Measurements from ENCODE around the gene ARHGEF16. TPM values are rescaled to one million over a fixed set of nuclear protein-coding genes. Genes with fewer than 3 reads are reported as not detected.

The ARHGEF16 gene
- total RNA-seq, 1 experiment from 2014 or later, result 17.2 TPM

- TF ChIP-seq ZBTB43 (CRISPR knock-in tag; IDR thresholded peaks at IDR 0.05) (no peak), NR3C1 (CRISPR knock-in tag; conservative IDR thresholded peaks at IDR 0.05; ENCODE audit: low read depth) (no peak), HMGA2 (CRISPR knock-in tag; IDR thresholded peaks at IDR 0.05) (no peak), RORB (CRISPR knock-in tag; IDR thresholded peaks at IDR 0.05) (no peak), ZNF423 (CRISPR knock-in tag; IDR thresholded peaks at IDR 0.05) (no peak), ATF1 (CRISPR knock-in tag; IDR thresholded peaks at IDR 0.05) (no peak), ZNF281 (CRISPR knock-in tag; IDR thresholded peaks at IDR 0.05) (no peak), ZNF121 (CRISPR knock-in tag; IDR thresholded peaks at IDR 0.05) (no peak), PRRX2 (CRISPR knock-in tag; IDR thresholded peaks at IDR 0.05) (no peak), FOXP1 (CRISPR knock-in tag; IDR thresholded peaks at IDR 0.05; ENCODE audit: borderline replicate concordance) (no peak), HMGXB4 (CRISPR knock-in tag; IDR thresholded peaks at IDR 0.05) (no peak), MYBL2 (CRISPR knock-in tag; IDR thresholded peaks at IDR 0.05) (no peak), TCF7 (CRISPR knock-in tag; IDR thresholded peaks at IDR 0.05; ENCODE audit: low read depth) (no peak), NR2C2 (CRISPR knock-in tag; IDR thresholded peaks at IDR 0.05) (no peak), ZNF317 (CRISPR knock-in tag; IDR thresholded peaks at IDR 0.05; ENCODE audit: borderline replicate concordance, low read depth) (no peak), MLX (CRISPR knock-in tag; IDR thresholded peaks at IDR 0.05) (no peak)
- ChIA-PET POLR2A (no interaction called here), CTCF (interaction anchor here (0.8 to 1.1 kb wide), 2 partner anchors 24 to 62 kb away, joined by 3 to 4 read pairs; no protein-coding TSS in a partner anchor)
- Mint-ChIP-seq H3K36me3 (no peaks in the 10 kb centered on the region), H3K9me3 (no peaks in the 10 kb centered on the region), H3K27ac (no peak overlapping the region), H3K4me1 (peaks cover 3% of the 10 kb centered on the region; the same call in 1 of the 2 replicates), H3K4me3 (no peak overlapping the region), H3K27me3 (ENCODE audit: low read depth) (no peaks in the 10 kb centered on the region)
- no peak for ATAC-seq
- no peak for DNase-seq (ENCODE audit: low spot score)
Observed at GRCh38 chr1:3429320-3429719, 25.1 kb upstream of the ARHGEF16 start.

GRCh38 chr1:3429766-3430165, 24.7 kb upstream of the ARHGEF16 start:
- H3K36me3 Mint-ChIP-seq, result no peaks in the 10 kb centered on the region
- H3K4me1 Mint-ChIP-seq, result peaks cover 3% of the 10 kb centered on the region; the same call in 1 of the 2 replicates
- H3K4me3 Mint-ChIP-seq, result no peak overlapping the region
- no peak for DNase-seq (ENCODE audit: low spot score)
- no peak overlapping the region for H3K27ac Mint-ChIP-seq
- ATAC-seq, result no peak
- POLR2A ChIA-PET, result no interaction called here
- H3K27me3 Mint-ChIP-seq (ENCODE audit: low read depth), result no peaks in the 10 kb centered on the region
- no peaks in the 10 kb centered on the region for H3K9me3 Mint-ChIP-seq
- CTCF ChIA-PET, result interaction anchor here (1.1 kb wide), 1 partner anchor 23 kb away, joined by 4 read pairs; no protein-coding TSS in a partner anchor
- TF ChIP-seq ZNF425 (CRISPR knock-in tag; conservative IDR thresholded peaks at IDR 0.05) (no peak), ATF3 (CRISPR knock-in tag; conservative IDR thresholded peaks at IDR 0.05) (no peak), FOXJ3 (CRISPR knock-in tag; IDR thresholded peaks at IDR 0.05; ENCODE audit: borderline replicate concordance) (no peak), SMAD3 (CRISPR knock-in tag; IDR thresholded peaks at IDR 0.05; ENCODE audit: borderline replicate concordance) (no peak), GTF2I (CRISPR knock-in tag; conservative IDR thresholded peaks at IDR 0.05) (no peak), ZNF423 (CRISPR knock-in tag; IDR thresholded peaks at IDR 0.05) (no peak), GRHL2 (CRISPR knock-in tag; IDR thresholded peaks at IDR 0.05; ENCODE audit: insufficient replicate concordance, severe bottlenecking) (no peak), ZNF281 (CRISPR knock-in tag; IDR thresholded peaks at IDR 0.05) (no peak), KAT7 (CRISPR knock-in tag; IDR thresholded peaks at IDR 0.05; ENCODE audit: borderline replicate concordance) (no peak)

Data from WTC11 (cell line).